IPS-15b (cell line): ENCODE results near the gene HNRNPA2B1.
"Not testable (repeated sequence)": the region's sequence is repeated elsewhere in the genome, so short reads cannot be mapped to it uniquely, and the experiment has no call there.

Experiments
- H3K27me3 ChIP-seq: one replicate; pipeline ENCODE4 v1.6.1; 2013; ENCODE audit warnings: low read length; ENCODE audit not compliant: control insufficient read depth, insufficient read depth
- H3K36me3 ChIP-seq: one replicate; pipeline ENCODE4 v1.6.1; 2013; ENCODE audit warnings: low read length; ENCODE audit not compliant: control insufficient read depth, insufficient read depth
- H3K4me1 ChIP-seq: one replicate; pipeline ENCODE4 v1.6.1; 2013; ENCODE audit warnings: mild to moderate bottlenecking, low read length; ENCODE audit not compliant: control insufficient read depth, insufficient read depth
- H3K4me3 ChIP-seq: one replicate; pipeline ENCODE4 v1.5.1; 2013; ENCODE audit warnings: low read depth, low read length
- H3K9ac ChIP-seq: one replicate; pipeline ENCODE4 v1.6.1; 2013; ENCODE audit warnings: low read depth, mild to moderate bottlenecking, low read length
- H3K9me3 ChIP-seq: one replicate; pipeline ENCODE4 v1.6.1; 2013; ENCODE audit warnings: mild to moderate bottlenecking, low read length; ENCODE audit not compliant: control insufficient read depth, insufficient read depth

HNRNPA2B1 gene

DNA sequence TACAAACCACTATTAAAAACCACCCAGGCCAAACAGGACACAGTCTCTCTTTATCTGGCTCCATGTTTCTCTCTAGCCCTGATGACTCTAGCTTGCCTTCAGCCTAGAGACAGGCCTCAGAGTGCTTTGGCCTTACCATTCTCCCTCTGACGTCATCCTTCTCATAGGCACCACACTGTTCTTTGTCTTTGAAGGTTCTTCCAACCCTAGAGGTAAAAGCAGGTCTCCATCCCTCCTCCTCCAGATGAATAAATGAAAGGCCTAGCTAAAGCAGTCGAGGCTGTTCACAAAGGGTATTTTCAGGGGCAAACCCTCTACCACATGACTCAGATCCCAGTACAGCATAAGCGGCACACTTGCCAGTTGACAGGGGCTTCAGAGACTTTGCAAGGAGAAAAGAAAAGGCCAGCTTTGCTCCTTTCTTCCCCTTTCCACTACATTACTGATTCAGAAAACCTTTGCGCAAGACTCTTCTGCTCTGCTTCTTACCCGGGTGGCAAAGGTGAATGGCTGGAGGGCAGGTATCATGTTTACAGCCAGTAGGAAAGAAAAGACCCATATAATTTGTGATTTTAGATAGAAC lies 33.8 kb downstream of the HNRNPA2B1 start:
- H3K36me3 ChIP-seq, result no peaks in the 10 kb centered on the region
- no peaks in the 10 kb centered on the region for H3K27me3 ChIP-seq
- no peaks in the 10 kb centered on the region for H3K9me3 ChIP-seq
- no peak overlapping the region for H3K4me3 ChIP-seq
- peaks cover 8% of the 10 kb centered on the region for H3K4me1 ChIP-seq
- H3K9ac ChIP-seq, result no peak overlapping the region

DNA sequence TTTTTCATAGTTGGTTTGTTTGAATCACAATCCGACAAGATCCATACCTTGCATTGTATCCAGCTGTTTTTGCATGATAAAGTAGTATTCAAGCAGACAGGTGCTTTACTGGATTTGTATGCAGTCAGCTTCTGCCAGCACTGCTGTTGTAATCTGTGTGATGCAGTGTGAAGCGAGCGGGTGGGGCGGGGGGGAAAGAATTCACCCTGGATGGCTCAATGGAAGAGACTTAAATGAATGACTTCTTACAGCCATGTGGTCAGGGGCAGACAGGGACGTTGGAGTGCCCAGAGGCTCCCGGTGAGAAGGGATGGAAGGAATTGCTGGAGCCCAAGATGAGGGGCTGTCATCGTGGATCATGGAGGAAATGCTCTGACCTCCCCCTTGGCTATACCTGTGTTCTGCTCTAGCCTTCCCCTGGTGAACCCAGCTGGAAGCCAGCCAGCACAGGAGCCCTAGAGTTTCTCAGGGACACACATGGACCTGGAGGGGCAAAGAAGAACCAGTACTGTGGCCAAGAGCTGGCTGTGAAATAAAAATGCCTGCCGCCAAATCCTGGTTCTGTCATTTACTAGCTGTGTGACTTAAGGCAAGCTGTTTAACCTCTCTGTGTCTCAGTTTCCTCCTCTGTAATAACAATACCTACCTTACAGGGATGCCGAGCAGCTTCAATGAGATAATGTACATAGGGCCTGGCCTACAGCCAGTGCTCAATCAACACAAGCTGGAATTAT lies 34.4 kb downstream of the HNRNPA2B1 start:
- Histone ChIP-seq H3K4me3 (no peak overlapping the region), H3K9ac (no peak overlapping the region), H3K36me3 (no peaks in the 10 kb centered on the region), H3K4me1 (peaks cover 8% of the 10 kb centered on the region), H3K9me3 (no peaks in the 10 kb centered on the region), H3K27me3 (no peaks in the 10 kb centered on the region)

DNA sequence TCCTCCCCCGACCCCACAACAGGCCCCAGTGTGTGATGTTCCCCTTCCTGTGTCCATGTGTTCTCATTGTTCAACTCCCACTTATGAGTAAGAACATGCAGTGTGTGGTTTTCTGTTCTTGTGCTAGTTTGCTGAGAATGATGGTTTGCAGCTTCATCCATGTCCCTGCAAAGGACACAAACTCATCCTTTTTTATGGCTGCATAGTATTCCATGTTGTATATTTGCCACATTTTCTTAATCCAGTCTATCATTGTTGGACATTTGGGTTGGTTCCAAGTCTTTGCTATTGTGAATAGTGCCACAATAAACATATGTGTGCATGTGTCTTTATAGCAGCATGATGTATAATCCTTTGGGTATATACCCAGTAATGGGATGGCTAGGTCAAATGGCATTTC lies 36.7 kb downstream of the HNRNPA2B1 start:
- H3K27me3 ChIP-seq, result not testable (repeated sequence)

DNA sequence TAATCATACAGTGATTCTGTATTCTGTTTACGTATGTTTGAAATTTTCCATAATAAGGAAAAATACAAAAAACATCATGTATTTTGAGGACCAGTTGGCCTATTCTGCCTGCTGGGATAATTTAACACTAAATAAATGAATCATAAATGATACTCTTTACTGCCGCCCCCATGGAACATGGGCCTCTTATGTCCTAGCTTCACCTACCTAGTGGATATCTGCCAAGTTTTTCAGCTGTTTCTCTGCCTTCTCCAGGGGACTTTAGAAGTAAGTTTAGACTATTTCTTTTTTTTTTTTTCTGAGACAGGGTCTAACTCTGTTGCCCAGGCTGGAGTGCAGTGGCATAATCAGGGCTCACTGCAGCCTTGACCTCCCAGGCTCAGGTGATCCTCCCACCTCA lies 38.1 kb downstream of the HNRNPA2B1 start:
- peaks cover 19% of the 10 kb centered on the region for H3K4me1 ChIP-seq
- H3K9ac ChIP-seq, result no peak overlapping the region
- H3K4me3 ChIP-seq, result no peak overlapping the region
- no peaks in the 10 kb centered on the region for H3K27me3 ChIP-seq
- H3K9me3 ChIP-seq, result no peaks in the 10 kb centered on the region
- no peaks in the 10 kb centered on the region for H3K36me3 ChIP-seq

More for the DNA sequence above, 36.7 kb downstream of the HNRNPA2B1 start:
- not testable (repeated sequence) for H3K9ac ChIP-seq, H3K9me3 ChIP-seq, H3K36me3 ChIP-seq, H3K4me3 ChIP-seq
- peaks cover 15% of the 10 kb centered on the region for H3K4me1 ChIP-seq

DNA sequence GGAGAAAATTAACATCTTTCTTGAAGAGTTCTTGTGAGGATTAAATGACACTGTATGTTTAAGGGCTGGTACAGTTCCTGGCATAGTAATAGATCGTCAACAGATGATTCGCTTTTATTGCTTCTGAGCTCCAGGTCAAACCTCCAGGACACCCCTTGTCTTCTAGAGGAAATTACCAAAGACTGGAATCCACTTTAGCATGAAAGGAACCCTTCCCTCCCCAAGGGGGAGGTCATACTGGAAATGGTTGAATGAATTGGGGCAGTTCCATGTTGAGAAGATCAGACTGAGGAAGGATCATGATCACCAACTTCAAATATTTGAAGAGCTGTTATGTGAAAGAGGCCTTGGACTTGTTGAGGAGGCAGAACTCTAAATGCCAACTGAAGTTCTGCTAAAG lies 39.6 kb downstream of the HNRNPA2B1 start:
- no peak overlapping the region for H3K4me3 ChIP-seq
- no peaks in the 10 kb centered on the region for H3K27me3 ChIP-seq
- peaks cover 15% of the 10 kb centered on the region for H3K4me1 ChIP-seq
- no peaks in the 10 kb centered on the region for H3K9me3 ChIP-seq
- no peaks in the 10 kb centered on the region for H3K36me3 ChIP-seq
- no peak overlapping the region for H3K9ac ChIP-seq

DNA sequence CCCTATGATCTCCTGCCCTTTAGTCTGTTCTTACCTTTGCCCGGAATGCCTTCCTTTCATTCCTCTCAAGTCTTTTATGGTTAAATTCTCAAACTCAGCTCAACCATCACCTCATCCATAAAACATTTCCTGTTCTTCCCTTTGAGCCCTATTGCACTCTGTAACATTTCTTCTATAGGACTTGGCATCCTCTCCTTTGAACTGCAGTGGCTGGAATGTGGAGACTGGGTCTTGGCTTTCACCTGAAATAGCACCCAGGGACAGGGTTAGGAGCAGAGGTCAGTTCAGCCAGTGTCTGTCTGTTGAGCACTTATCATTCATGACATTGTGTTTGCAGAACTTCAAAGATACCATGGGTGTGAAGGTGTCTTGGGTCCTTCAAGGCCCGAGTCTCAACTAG lies 41.3 kb downstream of the HNRNPA2B1 start:
- peaks cover 28% of the 10 kb centered on the region for H3K4me1 ChIP-seq
- H3K36me3 ChIP-seq, result no peaks in the 10 kb centered on the region
- no peaks in the 10 kb centered on the region for H3K27me3 ChIP-seq
- H3K9ac ChIP-seq, result no peak overlapping the region
- H3K9me3 ChIP-seq, result no peaks in the 10 kb centered on the region
- no peak overlapping the region for H3K4me3 ChIP-seq

DNA sequence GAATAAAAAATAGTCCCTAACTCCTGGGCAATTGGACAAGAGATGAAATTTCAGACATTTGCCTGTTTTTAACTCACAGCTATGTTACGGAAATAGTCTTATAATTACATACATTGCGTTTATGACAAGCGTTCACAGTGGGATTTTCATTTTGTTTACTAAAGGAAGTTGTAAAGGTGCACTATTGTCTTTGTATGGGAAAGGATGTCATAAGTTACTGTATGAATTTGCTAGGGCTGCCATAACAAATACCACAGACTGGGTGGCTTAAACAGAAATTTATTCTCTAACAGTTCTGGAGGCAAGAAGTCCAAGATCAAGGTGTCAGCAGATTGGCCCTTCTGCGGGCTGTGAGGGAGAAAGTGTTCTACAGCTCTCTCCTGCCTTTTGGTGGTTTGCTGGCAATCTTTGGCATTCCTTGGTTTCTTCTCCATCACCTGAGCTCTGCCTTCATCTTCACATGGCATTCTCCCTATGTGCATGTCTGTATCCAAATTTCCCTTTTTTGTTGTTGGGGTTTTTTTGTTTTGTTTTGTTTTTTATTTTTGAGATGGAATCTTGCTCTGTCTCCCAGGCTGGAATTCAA lies 42.9 kb downstream of the HNRNPA2B1 start:
- H3K9ac ChIP-seq, result no peak overlapping the region
- no peaks in the 10 kb centered on the region for H3K27me3 ChIP-seq
- no peak overlapping the region for H3K4me3 ChIP-seq
- no peaks in the 10 kb centered on the region for H3K9me3 ChIP-seq
- H3K4me1 ChIP-seq, result peaks cover 30% of the 10 kb centered on the region
- H3K36me3 ChIP-seq, result no peaks in the 10 kb centered on the region

DNA sequence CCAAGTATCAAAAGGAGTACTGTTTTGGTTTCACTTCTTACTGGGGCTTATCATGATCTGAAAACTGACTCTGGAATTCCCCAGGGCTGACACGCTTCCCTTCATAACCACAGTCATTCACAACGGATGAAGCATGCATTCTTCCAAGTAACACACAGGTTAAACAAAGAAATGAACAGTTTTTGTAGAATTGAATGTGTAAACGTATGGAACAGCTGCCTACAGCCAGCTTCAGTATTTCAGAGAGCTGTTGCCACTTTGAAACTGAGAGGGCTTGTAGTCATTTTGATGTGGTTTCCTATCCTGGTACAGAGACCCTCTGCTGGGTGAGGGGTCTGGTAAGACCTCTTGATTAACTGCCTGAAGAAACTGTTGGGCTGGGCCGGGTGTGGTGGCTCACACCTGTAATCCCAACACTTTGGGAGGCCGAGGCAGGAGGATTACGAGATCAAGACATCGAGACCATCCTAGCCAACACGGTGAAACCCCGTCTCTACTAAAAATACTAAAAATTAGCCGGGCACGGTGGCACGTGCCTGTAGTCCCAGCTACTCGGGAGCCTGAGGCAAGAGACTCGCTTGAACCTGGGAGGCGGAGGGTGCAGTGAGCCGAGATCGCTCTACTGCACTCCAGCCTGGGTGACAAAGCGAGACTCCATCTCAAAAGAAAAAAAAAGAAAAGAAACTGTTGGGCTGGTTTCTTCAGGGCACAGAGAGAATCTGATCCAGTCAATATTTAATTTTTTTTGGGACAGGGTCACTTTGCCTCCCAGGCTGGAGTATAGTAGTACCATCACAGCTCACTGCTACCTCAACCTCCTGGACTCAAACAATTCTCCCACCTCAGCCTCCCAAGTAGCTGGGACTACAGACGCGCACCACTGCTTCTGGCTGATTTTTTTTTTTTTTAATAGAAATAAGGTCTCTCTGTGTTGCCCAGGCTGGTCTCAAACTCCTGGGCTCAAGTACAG lies 43.8 kb downstream of the HNRNPA2B1 start:
- Histone ChIP-seq H3K9me3 (no peaks in the 10 kb centered on the region), H3K4me1 (peaks cover 30% of the 10 kb centered on the region), H3K27me3 (no peaks in the 10 kb centered on the region), H3K4me3 (no peak overlapping the region), H3K36me3 (no peaks in the 10 kb centered on the region), H3K9ac (no peak overlapping the region)

DNA sequence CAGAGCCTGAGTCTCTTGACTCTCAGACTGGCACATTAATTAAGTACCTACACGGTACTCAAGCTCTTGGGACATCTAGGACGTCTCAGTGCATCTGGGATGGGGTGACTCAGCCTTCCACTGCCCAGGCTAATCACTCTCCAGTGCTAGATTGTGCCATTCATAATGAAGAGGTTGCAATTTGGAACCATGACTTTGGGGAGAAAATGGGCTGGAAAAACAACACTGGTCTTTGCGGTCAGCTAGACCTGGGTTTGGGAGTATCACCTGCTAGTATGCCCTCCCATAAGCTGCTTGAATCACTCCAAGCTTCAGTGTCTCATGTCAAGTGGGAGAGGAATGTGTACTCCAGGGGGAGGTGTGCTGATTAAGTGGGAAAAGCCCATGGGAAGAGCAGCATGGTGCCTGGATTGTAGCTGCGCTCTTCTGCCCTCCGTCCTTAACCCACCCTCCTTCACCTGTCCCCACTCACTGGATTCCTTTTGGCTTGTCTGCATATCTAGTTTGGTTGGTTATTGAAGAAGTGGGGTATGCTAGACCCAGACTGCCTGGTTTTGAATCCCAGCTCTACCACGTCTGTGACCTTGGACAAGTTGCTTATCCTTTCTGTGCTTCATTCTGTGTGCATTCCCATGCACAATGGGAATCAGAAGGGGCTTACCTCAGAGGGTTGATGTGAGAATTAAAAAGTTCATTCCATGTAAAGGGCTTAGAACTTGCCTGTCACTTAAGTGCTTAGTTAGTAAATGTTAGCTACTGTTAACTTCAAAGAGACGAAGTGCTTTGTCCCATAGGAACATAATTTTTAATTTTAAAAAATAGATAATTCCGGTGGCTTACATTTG lies 44.8 kb downstream of the HNRNPA2B1 start:
- Histone ChIP-seq H3K9ac (no peak overlapping the region), H3K4me3 (no peak overlapping the region), H3K9me3 (no peaks in the 10 kb centered on the region), H3K27me3 (no peaks in the 10 kb centered on the region), H3K4me1 (peaks cover 30% of the 10 kb centered on the region), H3K36me3 (no peaks in the 10 kb centered on the region)

DNA sequence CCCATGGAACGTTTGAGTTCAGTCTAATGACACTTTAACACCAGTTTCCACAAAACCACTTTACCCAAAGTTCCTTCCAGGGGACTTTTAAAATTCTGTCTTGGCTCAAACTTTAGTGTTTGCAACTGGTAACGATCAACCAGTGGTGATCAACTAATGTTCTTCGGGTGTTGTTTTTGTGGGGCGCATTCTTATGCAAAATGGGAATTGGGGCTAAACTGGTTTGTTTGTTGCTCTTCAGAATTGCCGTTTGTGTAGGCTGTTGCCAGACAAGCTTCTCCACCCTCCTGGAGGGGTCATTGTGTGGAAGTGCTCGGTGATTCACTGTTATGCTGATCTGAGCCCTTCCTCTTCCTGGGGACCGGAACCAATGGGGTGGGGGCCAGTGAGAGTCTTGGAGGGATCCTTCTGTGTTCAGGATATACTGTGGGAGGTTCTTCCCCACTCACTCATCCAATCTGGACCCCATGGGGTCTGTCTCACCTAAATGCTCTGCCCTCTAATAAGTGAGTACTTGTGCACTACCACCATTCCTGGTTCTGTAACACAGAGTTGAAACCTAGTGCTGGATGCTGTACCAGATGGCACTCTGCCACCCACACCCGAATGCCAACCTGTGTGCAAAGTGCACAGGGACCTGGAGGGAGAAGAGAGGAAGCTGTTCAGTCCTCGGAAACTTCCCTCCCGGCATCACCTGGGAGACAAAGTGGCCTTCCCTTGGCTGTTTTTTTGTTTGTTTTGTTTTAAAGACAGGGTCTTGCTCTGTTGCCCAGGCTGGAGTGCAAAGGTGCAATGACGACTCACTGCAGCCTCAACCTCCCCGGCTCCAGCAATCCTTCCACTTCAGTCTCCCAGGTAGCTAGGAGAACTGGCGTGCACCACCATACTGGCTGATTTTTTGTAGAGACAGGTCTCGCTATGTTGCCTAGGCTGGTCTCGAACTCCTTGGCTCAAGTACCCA lies 46.4 kb downstream of the HNRNPA2B1 start:
- Histone ChIP-seq H3K4me1 (peaks cover 26% of the 10 kb centered on the region), H3K9ac (peak overlapping the region; percentile 70), H3K36me3 (no peaks in the 10 kb centered on the region), H3K27me3 (no peaks in the 10 kb centered on the region), H3K9me3 (no peaks in the 10 kb centered on the region), H3K4me3 (peak overlapping the region; percentile 84)
